Measurements from ENCODE around the gene KLHL2. TPM values are rescaled to one million over a fixed set of nuclear protein-coding genes. Genes with fewer than 3 reads are reported as not detected.

Gene KLHL2
- total RNA-seq, 3 donors from 2014 or later, result 20.2 to 60.4 (median 38.0) TPM

- no peak overlapping the region for H3K27ac ChIP-seq
- intact Hi-C loops (cut with DNase I; ENCODE audit: low total_unique reads), result loop anchor here (10.0 kb wide), 1 partner anchor 123 kb away; the partner anchor contains the start of gene MSMO1
Observed at GRCh38 chr4:165201806-165202205, 5.6 kb upstream of the KLHL2 start.

DNA sequence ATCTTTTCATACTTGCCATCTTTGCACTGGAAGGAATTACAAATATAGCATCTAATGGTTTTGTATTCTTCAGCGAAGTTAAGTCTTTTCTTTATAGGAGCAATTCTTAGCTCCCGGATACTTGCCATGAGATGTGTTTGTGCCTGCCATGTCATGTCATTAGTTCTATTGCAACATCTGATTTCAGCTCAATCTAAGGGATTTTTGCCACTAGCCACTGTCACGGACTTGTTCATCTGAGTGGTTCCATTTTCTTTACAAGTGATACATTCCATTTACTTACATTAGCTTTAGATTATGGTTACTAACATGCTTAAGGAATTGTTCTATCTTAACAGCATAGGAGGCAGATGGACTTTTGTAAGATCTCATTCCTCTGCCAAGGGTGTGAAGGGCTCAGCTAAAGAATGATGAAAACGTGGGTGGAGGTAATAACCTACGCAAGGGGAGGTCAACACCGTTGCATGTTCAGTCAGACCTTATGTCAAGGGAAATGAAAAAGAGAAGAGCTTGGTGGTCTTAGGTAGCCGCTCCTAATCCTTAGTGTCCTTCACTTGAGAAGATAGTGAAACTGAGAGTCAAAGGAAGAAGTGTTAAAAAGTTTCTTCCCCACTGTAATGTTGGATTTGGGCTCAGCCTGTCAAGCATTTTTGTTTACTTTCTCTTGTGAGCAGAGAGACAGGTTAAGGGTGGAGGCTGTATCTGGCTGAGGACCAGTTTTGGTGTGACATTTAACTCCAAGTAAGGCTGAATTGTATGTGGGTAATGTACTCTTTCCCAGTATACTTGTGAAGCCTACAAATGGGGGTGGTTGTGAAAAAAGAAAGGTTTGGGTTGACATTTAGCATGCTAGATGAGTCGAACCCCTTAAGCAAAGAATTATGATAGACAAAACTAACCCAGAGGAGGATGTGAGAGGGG is 3.6 kb upstream of the KLHL2 start:
- peaks cover 0 to 10% of the 10 kb centered on the region in 2 donors for H3K4me1 ChIP-seq
- no peaks in the 10 kb centered on the region for H3K36me3 ChIP-seq
- H3K4me3 ChIP-seq, result no peak overlapping the region
- H3K9me3 ChIP-seq, result no peaks in the 10 kb centered on the region
- TF ChIP-seq CTCF (IDR thresholded peaks at IDR 0.05) (no peak), POLR2A (IDR thresholded peaks at IDR 0.05) (no peak), POLR2AphosphoS5 (IDR thresholded peaks at IDR 0.05) (no peak)
- H3K27ac ChIP-seq, result no peak overlapping the region
- no peak for DNase-seq (ENCODE audit: low spot score in 2 of 2)
- H3K27me3 ChIP-seq, result no peaks in the 10 kb centered on the region
- intact Hi-C loops (cut with DNase I; ENCODE audit: low total_unique reads), result loop anchor here (10.0 kb wide), 1 partner anchor 121 kb away; the partner anchor contains the start of gene MSMO1

More at GRCh38 chr4:165201806-165202205, 5.6 kb upstream of the KLHL2 start:
- H3K4me1 ChIP-seq, result peaks cover 0 to 10% of the 10 kb centered on the region in 2 donors
- no peaks in the 10 kb centered on the region for H3K27me3 ChIP-seq
- TF ChIP-seq POLR2A (IDR thresholded peaks at IDR 0.05) (no peak), CTCF (IDR thresholded peaks at IDR 0.05) (no peak), POLR2AphosphoS5 (IDR thresholded peaks at IDR 0.05) (no peak)
- no peaks in the 10 kb centered on the region for H3K9me3 ChIP-seq
- no peak overlapping the region for H3K4me3 ChIP-seq
- DNase-seq (ENCODE audit: low spot score in 2 of 2), result no peak
- no peaks in the 10 kb centered on the region for H3K36me3 ChIP-seq

DNA sequence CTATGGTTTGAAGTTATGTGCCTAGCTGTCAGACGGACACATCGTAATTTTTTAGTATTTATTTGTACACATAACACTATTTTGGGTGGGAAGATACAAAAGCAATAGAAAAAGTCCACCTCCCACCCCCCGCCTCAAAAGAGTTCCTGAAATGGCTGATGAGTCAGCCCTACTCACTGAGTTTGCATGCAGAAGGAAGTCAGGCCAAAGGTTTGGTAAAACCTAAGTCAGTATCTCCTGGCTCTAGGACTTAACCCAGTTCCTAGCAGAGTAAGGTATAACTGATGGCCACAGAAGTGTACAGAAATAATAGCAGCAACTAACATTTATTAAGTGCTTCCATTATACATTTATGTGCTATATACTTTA is 2.9 kb upstream of the KLHL2 start:
- TF ChIP-seq POLR2A (IDR thresholded peaks at IDR 0.05) (no peak), POLR2AphosphoS5 (IDR thresholded peaks at IDR 0.05) (no peak), CTCF (IDR thresholded peaks at IDR 0.05) (no peak)
- H3K9me3 ChIP-seq, result no peaks in the 10 kb centered on the region
- peaks cover 0 to 7% of the 10 kb centered on the region in 2 donors for H3K4me1 ChIP-seq
- no peak for DNase-seq (ENCODE audit: low spot score in 2 of 2)
- no peak overlapping the region for H3K27ac ChIP-seq
- H3K4me3 ChIP-seq, result no peak overlapping the region
- no peaks in the 10 kb centered on the region for H3K36me3 ChIP-seq
- intact Hi-C loops (cut with DNase I; ENCODE audit: low total_unique reads), result loop anchor here (10.0 kb wide), 1 partner anchor 120 kb away; the partner anchor contains the start of gene MSMO1
- no peaks in the 10 kb centered on the region for H3K27me3 ChIP-seq

- H3K4me1 ChIP-seq, result peaks cover 0 to 6% of the 10 kb centered on the region in 2 donors
- H3K27ac ChIP-seq, result peak overlapping the region; percentile 93 to 97
- no peak for DNase-seq (ENCODE audit: low spot score in 2 of 2)
- peak overlapping the region; percentile 72 to 98 (median 94) for H3K4me3 ChIP-seq
- H3K27me3 ChIP-seq, result no peaks in the 10 kb centered on the region
- intact Hi-C loops (cut with DNase I; ENCODE audit: low total_unique reads), result loop anchor here (10.0 kb wide), 1 partner anchor 118 kb away; the partner anchor contains the start of gene MSMO1
- H3K36me3 ChIP-seq, result no peaks in the 10 kb centered on the region
- H3K9me3 ChIP-seq, result no peaks in the 10 kb centered on the region
- TF ChIP-seq POLR2A (IDR thresholded peaks at IDR 0.05), result no peak
- no peak for TF ChIP-seq POLR2AphosphoS5 (IDR thresholded peaks at IDR 0.05)
- TF ChIP-seq CTCF (IDR thresholded peaks at IDR 0.05), result no peak
Observed at GRCh38 chr4:165207016-165207430, 338 bp upstream of the KLHL2 start.

GRCh38 chr4:165208221-165208652 is 876 bp downstream of the KLHL2 start:
- intact Hi-C loops (cut with DNase I; ENCODE audit: low total_unique reads), result loop anchor here (10.0 kb wide), 1 partner anchor 117 kb away; the partner anchor contains the start of gene MSMO1
- Histone ChIP-seq H3K36me3 (no peaks in the 10 kb centered on the region), H3K27ac (peak overlapping the region; percentile 93 to 97), H3K4me1 (peaks cover 0 to 6% of the 10 kb centered on the region in 2 donors), H3K9me3 (no peaks in the 10 kb centered on the region), H3K27me3 (no peaks in the 10 kb centered on the region), H3K4me3 (peak overlapping the region; percentile 72 to 98 (median 94))
- DNase-seq (ENCODE audit: low spot score in 2 of 2), result peak in 1 of 2 donors; percentile 31
- no peak for TF ChIP-seq POLR2AphosphoS5 (IDR thresholded peaks at IDR 0.05)
- no peak for TF ChIP-seq CTCF (IDR thresholded peaks at IDR 0.05)
- no peak for TF ChIP-seq POLR2A (IDR thresholded peaks at IDR 0.05)
